Neural cell (in vitro differentiated cells): ENCODE measurements around the gene RPS17.

Source experiments
- EP300 ChIP-seq: fragments of 450-650 bp; conservative IDR thresholded peaks from 2 replicates; pipeline ENCODE4 v1.6.1; 2014; ENCODE audit warnings: antibody characterized with exemption, mild to moderate bottlenecking, moderate library complexity; ENCODE audit not compliant: poor library complexity, severe bottlenecking
- EZH2 ChIP-seq: fragments of 200-600, 300-800 bp; shearing (Covaris generic), sonication (generic); IDR thresholded peaks from 2 replicates; pipeline ENCODE4 v1.6.1; 2014; ENCODE audit warnings: antibody characterized with exemption, low read length, borderline replicate concordance, mild to moderate bottlenecking; ENCODE audit not compliant: insufficient read depth, poor library complexity, severe bottlenecking

DNA sequence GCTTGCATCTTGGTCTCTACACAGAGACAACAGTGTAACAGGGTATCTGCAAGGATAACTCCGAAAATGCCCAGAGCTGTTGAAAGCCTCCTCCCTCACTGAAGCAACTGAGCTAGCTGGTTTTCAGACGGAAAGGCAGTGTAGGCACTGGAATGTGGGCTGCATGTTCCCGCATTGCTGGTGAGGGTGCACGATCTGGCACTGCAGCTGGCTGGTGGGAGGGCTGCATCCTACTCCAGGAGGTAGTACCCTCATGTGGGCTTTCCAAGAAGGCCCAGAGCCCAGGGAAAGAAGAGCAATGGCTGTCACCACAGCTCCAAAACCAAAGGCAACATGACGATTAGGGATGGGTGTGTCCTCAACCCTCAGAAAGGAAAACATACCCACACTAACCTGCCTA lies 28.7 kb upstream of the RPS17 start:
- TF ChIP-seq EP300 (no peak), EZH2 (no peak)
